WTC11 (cell line): Measurements from ENCODE around the gene PPP3CA. TPM values are rescaled to one million over a fixed set of nuclear protein-coding genes. Genes with fewer than 3 reads are reported as not detected.

ENCODE experiments used
- ATAC-seq: fragments of 200-7000 bp; cut with Tn5 transposase; 2 replicates; pipeline ENCODE4 v1.10.0; 2021; ENCODE audit warnings: mild to moderate bottlenecking, moderate library complexity
- CTCF ChIA-PET: fragments of 300-600 bp; sonication (Branson Sonifier 250); formaldehyde crosslinking; loops from one replicate; lab custom pipeline; 2021; ENCODE audit warnings: antibody characterized with exemption; lab: Charles Lee
- POLR2A ChIA-PET: fragments of 350-600 bp; sonication (Branson Sonifier 250); formaldehyde crosslinking; loops from one replicate; lab custom pipeline; 2021; ENCODE audit warnings: antibody characterized with exemption; lab: Charles Lee
- DNase-seq: peaks from one replicate; pipeline ENCODE4 v3.0.0; 2021; ENCODE audit warnings: low spot score
- H3K27ac Mint-ChIP-seq: 2 replicates; pipeline ENCODE4 v1.8.0; 2021; ENCODE audit warnings: mixed read lengths
- H3K27me3 Mint-ChIP-seq: 2 replicates; pipeline ENCODE4 v1.8.0; 2021; ENCODE audit warnings: low read depth, mild to moderate bottlenecking, moderate library complexity, mixed read lengths
- H3K36me3 Mint-ChIP-seq: 2 replicates; pipeline ENCODE4 v1.8.0; 2021; ENCODE audit warnings: mixed read lengths
- H3K4me1 Mint-ChIP-seq: 2 replicates; pipeline ENCODE4 v1.8.0; 2022; ENCODE audit warnings: mixed read lengths
- H3K4me3 Mint-ChIP-seq: 2 replicates; pipeline ENCODE4 v1.8.0; 2021; ENCODE audit warnings: mild to moderate bottlenecking, moderate library complexity, mixed read lengths
- H3K9me3 Mint-ChIP-seq: 2 replicates; pipeline ENCODE4 v1.8.0; 2021; ENCODE audit warnings: mixed read lengths
- JAZF1 ChIP-seq: fragments of 250-450 bp; sonication (Bioruptor Pico); IDR thresholded peaks from 2 replicates; pipeline ENCODE4 v1.9.0; 2021; ENCODE audit warnings: moderate library complexity, mild to moderate bottlenecking, inconsistent platforms
- NR2C2 ChIP-seq: sonication (generic); formaldehyde crosslinking; IDR thresholded peaks from 2 replicates; pipeline ENCODE4 v1.8.0; 2022; ENCODE audit warnings: mild to moderate bottlenecking, missing genetic modification reagents
- SP1 ChIP-seq: sonication (generic); formaldehyde crosslinking; conservative IDR thresholded peaks from 2 replicates; pipeline ENCODE4 v1.8.1; 2022; ENCODE audit warnings: missing genetic modification reagents
- TEAD1 ChIP-seq: sonication (generic); formaldehyde crosslinking; IDR thresholded peaks from 2 replicates; pipeline ENCODE4 v1.8.0; 2022; ENCODE audit warnings: mild to moderate bottlenecking, missing genetic modification reagents
- ZNF138 ChIP-seq: sonication (generic); formaldehyde crosslinking; conservative IDR thresholded peaks from 2 replicates; pipeline ENCODE4 v1.8.1; 2022; ENCODE audit warnings: mild to moderate bottlenecking, moderate library complexity, missing genetic modification reagents
- ZNF219 ChIP-seq: sonication (generic); formaldehyde crosslinking; IDR thresholded peaks from 2 replicates; pipeline ENCODE4 v1.8.0; 2023; ENCODE audit warnings: missing genetic modification reagents, mild to moderate bottlenecking, borderline replicate concordance
- ZNF396 ChIP-seq: fragments of 250-450 bp; sonication (Bioruptor Pico); IDR thresholded peaks from 2 replicates; pipeline ENCODE4 v1.8.0; 2021; ENCODE audit warnings: mild to moderate bottlenecking, moderate library complexity, borderline replicate concordance
- ZNF416 ChIP-seq: fragments of 250-450 bp; sonication (Bioruptor Pico); IDR thresholded peaks from 2 replicates; pipeline ENCODE4 v1.9.0; 2021; ENCODE audit warnings: mild to moderate bottlenecking, inconsistent platforms
- ZNF423 ChIP-seq: fragments of 250-450 bp; sonication (Bioruptor Pico); IDR thresholded peaks from 2 replicates; pipeline ENCODE4 v2.1.2; 2022; ENCODE audit warnings: mild to moderate bottlenecking, moderate library complexity
- total RNA-seq: library from RNA; stranded (reverse); gene quantifications from 3 replicates; pipeline ENCODE4 v1.2.3, GENCODE V29; 2021
- TF ChIP-seq, protein P1 (sequence below): sonication (generic); formaldehyde crosslinking; IDR thresholded peaks from 2 replicates; pipeline ENCODE4 v1.8.0; 2022; ENCODE audit warnings: missing genetic modification reagents
- TF ChIP-seq, protein P2 (sequence below): fragments of 250-450 bp; sonication (Bioruptor Pico); IDR thresholded peaks from 2 replicates; pipeline ENCODE4 v1.8.0; 2021; ENCODE audit warnings: mild to moderate bottlenecking
- TF ChIP-seq, protein P3 (sequence below): sonication (generic); formaldehyde crosslinking; IDR thresholded peaks from 2 replicates; pipeline ENCODE4 v1.8.1; 2023; ENCODE audit warnings: mild to moderate bottlenecking, missing genetic modification reagents
- TF ChIP-seq, protein P4 (sequence below): sonication (generic); formaldehyde crosslinking; IDR thresholded peaks from 2 replicates; pipeline ENCODE4 v1.8.1; 2023; ENCODE audit warnings: mild to moderate bottlenecking, moderate library complexity, missing genetic modification reagents
- TF ChIP-seq, protein P5 (sequence below): sonication (generic); formaldehyde crosslinking; IDR thresholded peaks from 2 replicates; pipeline ENCODE4 v1.8.1; 2022; ENCODE audit warnings: low read depth, mild to moderate bottlenecking, moderate library complexity, missing genetic modification reagents, borderline replicate concordance
- TF ChIP-seq, protein P6 (sequence below): sonication (generic); formaldehyde crosslinking; IDR thresholded peaks from 2 replicates; pipeline ENCODE4 v1.8.0; 2022; ENCODE audit warnings: mild to moderate bottlenecking, missing genetic modification reagents
- TF ChIP-seq, protein P7 (sequence below): fragments of 250-450 bp; sonication (Bioruptor Pico); IDR thresholded peaks from 2 replicates; pipeline ENCODE4 v1.9.0; 2021; ENCODE audit warnings: moderate library complexity, mild to moderate bottlenecking, inconsistent platforms, borderline replicate concordance
- TF ChIP-seq, protein P8 (sequence below): sonication (generic); formaldehyde crosslinking; IDR thresholded peaks from 2 replicates; pipeline ENCODE4 v1.8.1; 2022; ENCODE audit warnings: mild to moderate bottlenecking, missing genetic modification reagents, moderate library complexity, borderline replicate concordance

PPP3CA gene
- total RNA-seq, 1 experiment from 2014 or later, result 41.6 TPM

DNA sequence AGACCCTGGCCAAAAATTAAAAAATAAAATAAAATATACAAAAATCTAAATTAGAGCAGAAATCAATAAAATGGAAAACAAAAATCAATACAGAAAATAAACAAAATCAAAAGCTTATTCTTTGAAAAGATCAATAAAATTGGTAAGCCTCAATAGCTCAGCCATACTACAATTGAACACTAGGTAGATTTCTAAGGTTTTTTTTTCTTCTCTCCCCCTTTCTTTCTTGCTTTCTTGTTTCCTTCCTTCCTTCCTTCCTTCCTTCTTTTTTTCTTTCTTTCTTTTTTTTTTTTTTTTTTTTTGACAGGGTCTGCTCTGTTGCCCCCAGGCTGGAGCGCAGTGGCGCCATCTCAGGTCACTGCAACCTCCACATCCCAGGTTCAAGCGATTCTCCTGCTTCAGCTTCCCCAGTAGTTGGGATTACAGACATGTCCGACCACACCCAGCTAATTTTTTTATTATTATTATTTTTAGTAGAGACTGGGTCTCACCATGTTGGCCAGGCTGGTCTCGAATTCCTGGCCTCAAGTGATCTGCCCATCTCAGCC, 23.4 kb upstream of the PPP3CA start (continued):
- TF ChIP-seq ZNF416 (CRISPR knock-in tag) (no peak), ZNF219 (CRISPR knock-in tag) (no peak)
- TF ChIP-seq, protein P1, sequence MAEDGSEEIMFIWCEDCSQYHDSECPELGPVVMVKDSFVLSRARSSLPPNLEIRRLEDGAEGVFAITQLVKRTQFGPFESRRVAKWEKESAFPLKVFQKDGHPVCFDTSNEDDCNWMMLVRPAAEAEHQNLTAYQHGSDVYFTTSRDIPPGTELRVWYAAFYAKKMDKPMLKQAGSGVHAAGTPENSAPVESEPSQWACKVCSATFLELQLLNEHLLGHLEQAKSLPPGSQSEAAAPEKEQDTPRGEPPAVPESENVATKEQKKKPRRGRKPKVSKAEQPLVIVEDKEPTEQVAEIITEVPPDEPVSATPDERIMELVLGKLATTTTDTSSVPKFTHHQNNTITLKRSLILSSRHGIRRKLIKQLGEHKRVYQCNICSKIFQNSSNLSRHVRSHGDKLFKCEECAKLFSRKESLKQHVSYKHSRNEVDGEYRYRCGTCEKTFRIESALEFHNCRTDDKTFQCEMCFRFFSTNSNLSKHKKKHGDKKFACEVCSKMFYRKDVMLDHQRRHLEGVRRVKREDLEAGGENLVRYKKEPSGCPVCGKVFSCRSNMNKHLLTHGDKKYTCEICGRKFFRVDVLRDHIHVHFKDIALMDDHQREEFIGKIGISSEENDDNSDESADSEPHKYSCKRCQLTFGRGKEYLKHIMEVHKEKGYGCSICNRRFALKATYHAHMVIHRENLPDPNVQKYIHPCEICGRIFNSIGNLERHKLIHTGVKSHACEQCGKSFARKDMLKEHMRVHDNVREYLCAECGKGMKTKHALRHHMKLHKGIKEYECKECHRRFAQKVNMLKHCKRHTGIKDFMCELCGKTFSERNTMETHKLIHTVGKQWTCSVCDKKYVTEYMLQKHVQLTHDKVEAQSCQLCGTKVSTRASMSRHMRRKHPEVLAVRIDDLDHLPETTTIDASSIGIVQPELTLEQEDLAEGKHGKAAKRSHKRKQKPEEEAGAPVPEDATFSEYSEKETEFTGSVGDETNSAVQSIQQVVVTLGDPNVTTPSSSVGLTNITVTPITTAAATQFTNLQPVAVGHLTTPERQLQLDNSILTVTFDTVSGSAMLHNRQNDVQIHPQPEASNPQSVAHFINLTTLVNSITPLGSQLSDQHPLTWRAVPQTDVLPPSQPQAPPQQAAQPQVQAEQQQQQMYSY (CRISPR knock-in tag), result no peak

DNA sequence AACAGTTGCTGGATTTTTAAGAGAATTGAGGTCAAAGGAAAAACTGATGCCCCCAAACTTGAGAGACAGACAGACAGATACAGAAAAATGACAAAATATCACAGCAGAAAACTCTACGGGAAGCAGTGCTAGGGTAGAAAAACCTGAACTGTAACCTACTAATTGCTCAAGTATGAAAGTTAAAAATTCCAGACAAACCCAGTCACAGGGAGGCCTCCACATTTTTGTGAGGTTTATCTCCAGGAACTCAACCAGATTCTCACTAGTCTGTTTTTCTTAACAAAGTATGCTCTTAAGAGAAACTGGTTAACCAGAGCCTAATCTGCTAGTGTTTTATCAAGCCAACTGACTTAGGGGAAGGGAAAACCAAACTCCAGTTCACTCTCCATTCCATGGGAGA, 19.9 kb upstream of the PPP3CA start:
- CTCF ChIA-PET, result no interaction called here
- Mint-ChIP-seq H3K4me3 (no peak overlapping the region), H3K4me1 (peaks cover 18% of the 10 kb centered on the region), H3K27me3 (no peaks in the 10 kb centered on the region), H3K27ac (no peak overlapping the region), H3K36me3 (no peaks in the 10 kb centered on the region), H3K9me3 (peaks cover 21% of the 10 kb centered on the region)
- ATAC-seq (no peak), DNase-seq (no peak)
- POLR2A ChIA-PET, result no interaction called here
- TF ChIP-seq, protein P2, sequence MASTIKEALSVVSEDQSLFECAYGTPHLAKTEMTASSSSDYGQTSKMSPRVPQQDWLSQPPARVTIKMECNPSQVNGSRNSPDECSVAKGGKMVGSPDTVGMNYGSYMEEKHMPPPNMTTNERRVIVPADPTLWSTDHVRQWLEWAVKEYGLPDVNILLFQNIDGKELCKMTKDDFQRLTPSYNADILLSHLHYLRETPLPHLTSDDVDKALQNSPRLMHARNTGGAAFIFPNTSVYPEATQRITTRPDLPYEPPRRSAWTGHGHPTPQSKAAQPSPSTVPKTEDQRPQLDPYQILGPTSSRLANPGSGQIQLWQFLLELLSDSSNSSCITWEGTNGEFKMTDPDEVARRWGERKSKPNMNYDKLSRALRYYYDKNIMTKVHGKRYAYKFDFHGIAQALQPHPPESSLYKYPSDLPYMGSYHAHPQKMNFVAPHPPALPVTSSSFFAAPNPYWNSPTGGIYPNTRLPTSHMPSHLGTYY (CRISPR knock-in tag), result no peak
- TF ChIP-seq, protein P3, sequence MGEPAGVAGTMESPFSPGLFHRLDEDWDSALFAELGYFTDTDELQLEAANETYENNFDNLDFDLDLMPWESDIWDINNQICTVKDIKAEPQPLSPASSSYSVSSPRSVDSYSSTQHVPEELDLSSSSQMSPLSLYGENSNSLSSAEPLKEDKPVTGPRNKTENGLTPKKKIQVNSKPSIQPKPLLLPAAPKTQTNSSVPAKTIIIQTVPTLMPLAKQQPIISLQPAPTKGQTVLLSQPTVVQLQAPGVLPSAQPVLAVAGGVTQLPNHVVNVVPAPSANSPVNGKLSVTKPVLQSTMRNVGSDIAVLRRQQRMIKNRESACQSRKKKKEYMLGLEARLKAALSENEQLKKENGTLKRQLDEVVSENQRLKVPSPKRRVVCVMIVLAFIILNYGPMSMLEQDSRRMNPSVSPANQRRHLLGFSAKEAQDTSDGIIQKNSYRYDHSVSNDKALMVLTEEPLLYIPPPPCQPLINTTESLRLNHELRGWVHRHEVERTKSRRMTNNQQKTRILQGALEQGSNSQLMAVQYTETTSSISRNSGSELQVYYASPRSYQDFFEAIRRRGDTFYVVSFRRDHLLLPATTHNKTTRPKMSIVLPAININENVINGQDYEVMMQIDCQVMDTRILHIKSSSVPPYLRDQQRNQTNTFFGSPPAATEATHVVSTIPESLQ, result no peak
- TF ChIP-seq, protein P4, sequence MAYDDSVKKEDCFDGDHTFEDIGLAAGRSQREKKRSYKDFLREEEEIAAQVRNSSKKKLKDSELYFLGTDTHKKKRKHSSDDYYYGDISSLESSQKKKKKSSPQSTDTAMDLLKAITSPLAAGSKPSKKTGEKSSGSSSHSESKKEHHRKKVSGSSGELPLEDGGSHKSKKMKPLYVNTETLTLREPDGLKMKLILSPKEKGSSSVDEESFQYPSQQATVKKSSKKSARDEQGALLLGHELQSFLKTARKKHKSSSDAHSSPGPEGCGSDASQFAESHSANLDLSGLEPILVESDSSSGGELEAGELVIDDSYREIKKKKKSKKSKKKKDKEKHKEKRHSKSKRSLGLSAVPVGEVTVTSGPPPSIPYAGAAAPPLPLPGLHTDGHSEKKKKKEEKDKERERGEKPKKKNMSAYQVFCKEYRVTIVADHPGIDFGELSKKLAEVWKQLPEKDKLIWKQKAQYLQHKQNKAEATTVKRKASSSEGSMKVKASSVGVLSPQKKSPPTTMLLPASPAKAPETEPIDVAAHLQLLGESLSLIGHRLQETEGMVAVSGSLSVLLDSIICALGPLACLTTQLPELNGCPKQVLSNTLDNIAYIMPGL (CRISPR knock-in tag), result no peak
- no peak for TF ChIP-seq TEAD1 (CRISPR knock-in tag)
- TF ChIP-seq, protein P1 (CRISPR knock-in tag), result no peak
- no peak for TF ChIP-seq NR2C2 (CRISPR knock-in tag)
- no peak for TF ChIP-seq ZNF138 (CRISPR knock-in tag)
- no peak for TF ChIP-seq ZNF423 (CRISPR knock-in tag)
- TF ChIP-seq, protein P5, sequence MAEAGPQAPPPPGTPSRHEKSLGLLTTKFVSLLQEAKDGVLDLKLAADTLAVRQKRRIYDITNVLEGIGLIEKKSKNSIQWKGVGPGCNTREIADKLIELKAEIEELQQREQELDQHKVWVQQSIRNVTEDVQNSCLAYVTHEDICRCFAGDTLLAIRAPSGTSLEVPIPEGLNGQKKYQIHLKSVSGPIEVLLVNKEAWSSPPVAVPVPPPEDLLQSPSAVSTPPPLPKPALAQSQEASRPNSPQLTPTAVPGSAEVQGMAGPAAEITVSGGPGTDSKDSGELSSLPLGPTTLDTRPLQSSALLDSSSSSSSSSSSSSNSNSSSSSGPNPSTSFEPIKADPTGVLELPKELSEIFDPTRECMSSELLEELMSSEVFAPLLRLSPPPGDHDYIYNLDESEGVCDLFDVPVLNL, result no peak
- TF ChIP-seq ZNF396 (CRISPR knock-in tag), result no peak
- TF ChIP-seq, protein P6, sequence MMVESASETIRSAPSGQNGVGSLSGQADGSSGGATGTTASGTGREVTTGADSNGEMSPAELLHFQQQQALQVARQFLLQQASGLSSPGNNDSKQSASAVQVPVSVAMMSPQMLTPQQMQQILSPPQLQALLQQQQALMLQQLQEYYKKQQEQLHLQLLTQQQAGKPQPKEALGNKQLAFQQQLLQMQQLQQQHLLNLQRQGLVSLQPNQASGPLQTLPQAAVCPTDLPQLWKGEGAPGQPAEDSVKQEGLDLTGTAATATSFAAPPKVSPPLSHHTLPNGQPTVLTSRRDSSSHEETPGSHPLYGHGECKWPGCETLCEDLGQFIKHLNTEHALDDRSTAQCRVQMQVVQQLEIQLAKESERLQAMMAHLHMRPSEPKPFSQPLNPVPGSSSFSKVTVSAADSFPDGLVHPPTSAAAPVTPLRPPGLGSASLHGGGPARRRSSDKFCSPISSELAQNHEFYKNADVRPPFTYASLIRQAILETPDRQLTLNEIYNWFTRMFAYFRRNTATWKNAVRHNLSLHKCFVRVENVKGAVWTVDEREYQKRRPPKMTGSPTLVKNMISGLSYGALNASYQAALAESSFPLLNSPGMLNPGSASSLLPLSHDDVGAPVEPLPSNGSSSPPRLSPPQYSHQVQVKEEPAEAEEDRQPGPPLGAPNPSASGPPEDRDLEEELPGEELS, result no peak
- TF ChIP-seq, protein P7, sequence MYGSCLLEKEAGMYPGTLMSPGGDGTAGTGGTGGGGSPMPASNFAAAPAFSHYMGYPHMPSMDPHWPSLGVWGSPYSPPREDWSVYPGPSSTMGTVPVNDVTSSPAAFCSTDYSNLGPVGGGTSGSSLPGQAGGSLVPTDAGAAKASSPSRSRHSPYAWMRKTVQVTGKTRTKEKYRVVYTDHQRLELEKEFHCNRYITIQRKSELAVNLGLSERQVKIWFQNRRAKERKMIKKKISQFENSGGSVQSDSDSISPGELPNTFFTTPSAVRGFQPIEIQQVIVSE (CRISPR knock-in tag), result no peak
- TF ChIP-seq JAZF1, result no peak
- no peak for TF ChIP-seq SP1 (CRISPR knock-in tag)
- TF ChIP-seq, protein P8, sequence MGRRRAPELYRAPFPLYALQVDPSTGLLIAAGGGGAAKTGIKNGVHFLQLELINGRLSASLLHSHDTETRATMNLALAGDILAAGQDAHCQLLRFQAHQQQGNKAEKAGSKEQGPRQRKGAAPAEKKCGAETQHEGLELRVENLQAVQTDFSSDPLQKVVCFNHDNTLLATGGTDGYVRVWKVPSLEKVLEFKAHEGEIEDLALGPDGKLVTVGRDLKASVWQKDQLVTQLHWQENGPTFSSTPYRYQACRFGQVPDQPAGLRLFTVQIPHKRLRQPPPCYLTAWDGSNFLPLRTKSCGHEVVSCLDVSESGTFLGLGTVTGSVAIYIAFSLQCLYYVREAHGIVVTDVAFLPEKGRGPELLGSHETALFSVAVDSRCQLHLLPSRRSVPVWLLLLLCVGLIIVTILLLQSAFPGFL, result no peak
